CD4-positive, alpha-beta T cell treated with Interleukin-6 at 100 ng/mL for 8 hours (primary cell): ENCODE data around the gene FOXP2.

Experiments used
- DNase-seq: peaks from one replicate; pipeline ENCODE4 v3.0.0-alpha.2; 2020; ENCODE audit warnings: mixed read lengths, low spot score

FOXP2 gene

DNA sequence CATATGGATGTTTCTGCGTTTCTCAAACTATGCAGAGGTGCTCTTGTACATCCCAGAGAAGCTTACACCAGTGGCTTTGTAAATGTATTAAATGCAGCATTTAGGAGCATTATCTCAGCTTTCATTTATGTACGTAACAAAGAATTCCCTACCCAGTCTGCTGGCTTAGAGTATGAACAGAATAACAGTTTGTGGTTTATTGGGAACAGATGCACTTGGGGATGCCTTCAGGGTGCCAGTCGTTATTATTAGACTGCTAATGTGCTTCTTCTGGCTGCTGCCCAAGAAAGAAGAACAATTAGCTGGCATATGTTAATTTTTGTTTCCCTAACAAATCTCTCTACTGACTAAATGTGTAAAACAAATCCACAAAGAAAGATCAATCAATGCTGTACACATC is 241.9 kb downstream of the FOXP2 start:
- no peak for DNase-seq

DNA sequence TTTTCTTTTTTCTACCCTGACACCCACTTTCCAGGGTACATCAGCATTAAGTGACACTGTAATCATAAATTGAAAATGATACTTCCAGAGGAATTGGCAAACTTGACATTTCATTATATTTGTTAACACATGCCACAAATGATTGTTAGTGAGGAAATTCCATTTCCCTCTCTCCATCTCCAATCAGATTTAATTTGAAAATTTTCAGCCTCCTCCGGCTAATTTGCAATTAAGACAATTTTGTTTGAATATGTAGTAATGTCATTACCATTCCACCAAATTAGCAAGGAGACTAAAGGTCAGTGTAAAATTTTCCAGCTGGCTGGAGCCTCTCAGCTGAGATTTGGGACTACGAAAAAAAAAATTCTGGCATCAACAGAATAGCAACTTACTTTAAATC is 242.7 kb downstream of the FOXP2 start:
- no peak for DNase-seq

DNA sequence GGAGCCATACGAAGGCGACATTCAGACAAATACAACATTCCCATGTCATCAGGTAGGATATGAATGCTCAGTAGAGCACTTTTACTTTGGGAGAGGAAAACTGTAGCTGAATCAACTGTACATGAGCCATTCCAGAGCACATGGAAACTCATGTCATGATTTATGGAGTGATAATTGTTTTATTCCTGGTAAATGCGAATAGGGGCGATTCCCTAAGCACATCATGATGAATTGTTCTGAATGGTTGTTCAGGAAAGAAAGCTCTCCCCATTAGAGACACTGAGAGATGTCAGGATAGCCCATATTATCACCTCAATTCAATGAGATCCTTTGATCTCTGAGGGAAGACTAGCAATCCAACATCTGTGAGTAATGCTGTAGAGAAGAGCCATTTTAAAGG is 243.6 kb downstream of the FOXP2 start:
- DNase-seq: no peak

DNA sequence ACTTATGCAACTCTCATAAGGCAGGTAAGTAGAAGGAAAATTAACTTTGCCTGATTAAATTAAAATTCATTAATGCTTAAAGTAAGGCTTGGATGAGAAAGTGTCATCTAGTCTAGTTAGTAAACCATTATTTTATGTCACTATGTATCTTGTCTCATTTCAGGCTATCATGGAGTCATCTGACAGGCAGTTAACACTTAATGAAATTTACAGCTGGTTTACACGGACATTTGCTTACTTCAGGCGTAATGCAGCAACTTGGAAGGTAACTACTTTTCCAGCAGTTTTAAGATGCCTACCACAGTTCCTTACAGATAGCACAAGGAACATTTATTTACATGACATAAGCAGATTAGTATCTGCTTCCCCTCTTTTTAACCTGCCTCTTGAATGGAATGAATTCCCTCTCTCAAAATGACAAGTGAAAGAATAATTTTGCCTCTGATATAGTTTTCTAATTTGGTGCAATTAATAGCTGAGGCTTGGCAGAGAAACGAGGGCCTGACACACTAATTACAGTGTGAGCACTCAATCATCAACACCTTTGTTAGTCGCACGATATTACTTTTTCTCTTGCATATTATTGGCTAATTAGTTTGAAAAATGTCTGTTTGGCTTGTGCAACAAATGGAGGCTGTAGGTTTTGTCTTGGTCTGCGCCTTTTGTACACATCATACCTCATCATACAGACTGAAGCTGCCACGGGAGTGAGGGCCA is 245.0 kb downstream of the FOXP2 start:
- no peak for DNase-seq

- DNase-seq: no peak
These were observed 245.5 kb downstream of the FOXP2 start for GRCh38 chr7:114660126-114660486.

DNA sequence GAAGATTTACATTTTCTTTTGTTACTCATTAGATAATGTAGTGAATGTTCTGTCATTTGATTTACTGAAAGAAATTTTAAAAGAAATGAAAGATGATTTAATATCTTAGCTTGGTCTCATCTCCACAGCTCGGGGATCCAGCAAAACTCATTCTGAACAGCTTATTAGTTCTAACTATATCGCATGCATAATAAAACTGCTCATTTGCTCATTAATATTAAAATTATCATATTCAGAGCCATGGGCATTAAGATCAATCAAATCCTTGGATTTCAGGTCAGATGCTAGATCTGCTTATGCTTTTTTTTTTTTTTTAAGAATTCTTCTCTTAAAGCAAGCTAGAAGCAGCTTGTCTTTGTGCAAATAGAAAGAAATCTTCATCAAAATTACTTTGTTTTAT is 246.1 kb downstream of the FOXP2 start:
- no peak for DNase-seq

- no peak for DNase-seq
These were observed 247.5 kb downstream of the FOXP2 start for GRCh38 chr7:114662002-114662677.

DNA sequence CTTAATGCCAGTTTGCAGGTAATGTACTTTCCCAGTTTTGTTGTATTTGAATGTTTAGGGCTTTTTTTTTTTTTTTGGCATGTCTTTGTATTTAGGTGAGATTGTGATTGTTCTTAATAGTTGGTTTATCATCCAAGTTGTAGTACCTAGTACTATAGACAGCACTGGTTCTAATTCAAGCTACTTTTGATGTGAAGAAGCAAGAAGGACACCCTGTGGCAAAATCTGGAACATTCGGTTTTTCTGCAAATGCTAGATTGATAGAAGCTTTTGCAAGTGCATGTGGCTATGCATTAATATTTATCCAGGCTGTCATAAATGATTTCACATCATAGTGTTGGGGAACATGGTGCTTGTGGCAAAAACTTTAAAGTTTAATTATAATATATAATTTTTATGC is 248.9 kb downstream of the FOXP2 start:
- DNase-seq: no peak

DNA sequence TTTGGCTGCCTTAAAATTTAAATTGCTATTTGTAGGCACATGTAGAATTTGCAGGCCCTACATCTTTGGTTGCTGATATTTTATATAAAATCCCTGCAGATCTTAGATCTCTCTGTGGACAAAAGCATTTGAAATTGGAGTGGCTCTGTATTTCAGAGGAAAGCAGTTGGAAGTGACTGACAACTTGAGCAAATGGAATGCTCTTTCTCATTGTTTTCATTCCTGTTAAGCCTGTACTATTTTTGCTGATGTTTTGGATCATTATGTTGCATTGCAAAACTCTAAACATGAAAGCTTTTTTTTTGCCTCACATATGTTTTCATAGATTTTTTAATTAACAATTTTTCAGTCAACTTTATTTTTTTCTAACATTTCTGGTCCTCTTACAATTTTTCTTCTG is 256.1 kb downstream of the FOXP2 start:
- DNase-seq: no peak

- no peak for DNase-seq
These were observed 257.0 kb downstream of the FOXP2 start for GRCh38 chr7:114671563-114672123.

GRCh38 chr7:114678116-114678515 is 263.5 kb downstream of the FOXP2 start:
- DNase-seq: no peak

DNA sequence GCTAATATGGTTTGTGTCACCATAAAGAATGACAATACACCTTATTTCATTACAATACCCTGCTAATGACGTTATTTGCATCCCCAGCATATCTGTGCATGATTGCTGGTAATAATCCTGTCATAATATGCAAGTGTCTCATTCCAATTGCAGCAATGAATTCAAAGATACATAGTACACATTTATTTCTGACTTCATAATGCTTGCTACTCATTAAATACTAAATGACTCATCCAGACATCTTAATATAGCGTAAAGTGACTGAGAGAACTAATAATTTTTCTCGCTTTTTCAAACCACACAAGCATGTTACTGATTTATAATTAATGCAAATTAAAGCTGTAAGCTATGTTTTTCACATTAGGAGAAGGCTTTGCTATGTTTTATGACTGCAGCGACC is 272.6 kb downstream of the FOXP2 start:
- DNase-seq: no peak

GRCh38 chr7:114688443-114689055 is 273.9 kb downstream of the FOXP2 start:
- DNase-seq: no peak

DNA sequence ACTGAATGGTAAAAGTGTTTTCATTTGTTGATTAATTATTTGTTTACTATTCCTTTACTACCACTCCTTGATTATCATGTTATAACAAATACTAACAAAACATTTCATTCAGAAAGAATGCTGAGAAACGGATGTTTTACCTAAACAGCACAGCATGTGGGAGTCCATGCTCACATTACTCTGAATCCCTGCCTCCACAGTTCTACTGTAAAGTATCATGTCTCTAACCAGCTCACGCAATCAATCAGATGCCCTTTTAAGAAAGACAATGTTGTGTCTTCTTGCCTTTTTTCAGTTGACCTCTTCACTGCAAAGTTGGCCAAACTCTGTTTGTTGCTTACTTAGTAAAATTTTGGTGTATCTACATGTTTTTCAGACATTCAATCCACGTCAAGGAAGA is 274.8 kb downstream of the FOXP2 start:
- no peak for DNase-seq

- no peak for DNase-seq
These were observed 277.0 kb downstream of the FOXP2 start for GRCh38 chr7:114691605-114692004.

- DNase-seq: no peak
These were observed 280.6 kb downstream of the FOXP2 start for GRCh38 chr7:114695182-114695581.

- DNase-seq: no peak
These were observed 285.8 kb downstream of the FOXP2 start for GRCh38 chr7:114700247-114700928.

DNA sequence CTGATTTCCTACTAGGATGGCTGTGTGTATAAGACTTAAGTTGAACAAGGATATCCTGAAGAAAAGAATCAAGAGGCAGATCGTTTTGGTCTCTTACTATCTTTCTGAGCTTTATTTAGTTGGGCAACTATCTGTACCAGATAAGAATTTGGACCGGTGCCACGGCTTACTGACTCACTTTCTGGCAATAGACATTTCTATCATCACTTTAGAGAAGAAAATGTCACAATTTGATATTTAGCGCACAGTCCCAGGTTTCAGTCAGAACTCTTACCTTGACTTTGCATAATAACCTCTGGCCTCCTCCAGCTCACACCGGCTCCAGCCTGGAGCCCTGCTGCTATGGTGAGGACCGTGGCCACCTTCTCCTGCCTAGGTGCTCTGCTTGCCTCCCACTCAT is 289.1 kb downstream of the FOXP2 start:
- DNase-seq: no peak

DNA sequence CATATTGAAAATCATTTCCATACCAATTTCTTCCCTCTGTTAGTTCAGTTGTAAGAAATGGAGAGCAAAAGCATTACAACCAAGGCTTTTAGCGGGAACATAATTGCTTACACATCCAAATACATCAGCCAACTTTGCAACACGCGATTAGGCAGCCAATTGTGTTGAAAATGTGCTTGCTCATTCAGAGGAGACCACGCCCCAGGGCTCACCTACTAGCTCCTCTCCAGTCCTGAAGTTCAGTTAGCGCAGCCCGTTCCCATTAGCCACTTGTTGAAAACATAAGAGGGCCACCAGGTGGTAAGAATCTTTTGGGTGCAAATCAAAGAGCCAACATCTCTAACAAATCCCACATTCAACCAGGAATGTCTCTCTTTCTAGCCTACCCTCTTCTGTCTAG is 294.0 kb downstream of the FOXP2 start:
- DNase-seq: no peak

DNA sequence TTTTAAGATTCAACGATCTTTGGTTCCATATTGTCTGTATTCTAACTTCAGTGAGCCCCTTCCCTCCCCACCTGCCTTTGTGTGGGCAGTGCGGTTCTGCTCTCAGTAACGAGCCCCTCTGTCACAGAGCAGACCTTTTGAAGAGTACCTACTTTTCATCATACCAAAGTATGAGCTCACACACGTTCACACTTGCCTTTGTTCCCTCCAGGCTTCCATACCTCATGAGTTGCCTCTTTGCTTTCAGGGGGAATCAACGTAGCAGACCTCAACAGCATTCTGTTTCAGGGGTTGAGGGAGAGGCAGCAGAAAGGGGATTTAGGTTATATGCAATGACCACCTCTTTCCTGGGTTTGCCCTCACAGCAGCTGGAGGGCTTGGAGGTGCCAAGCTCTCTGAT is 295.9 kb downstream of the FOXP2 start:
- no peak for DNase-seq

GRCh38 chr7:114711241-114711640 is 296.6 kb downstream of the FOXP2 start:
- no peak for DNase-seq

GRCh38 chr7:114715907-114716306 is 301.3 kb downstream of the FOXP2 start:
- DNase-seq: no peak

- DNase-seq: no peak
These were observed 304.2 kb downstream of the FOXP2 start for GRCh38 chr7:114718861-114719260.
